K562 (cell line): ENCODE data around the gene HS3ST2. TPM values are rescaled to one million over a fixed set of nuclear protein-coding genes. Genes with fewer than 3 reads are reported as not detected.

Source experiments
- CAMTA2 ChIP-seq: fragments of 250-450 bp; sonication (Bioruptor Pico); conservative IDR thresholded peaks from 2 replicates; pipeline ENCODE4 v1.5.1; 2022
- HOXB6 ChIP-seq: fragments of 250-450 bp; sonication (Bioruptor Pico); IDR thresholded peaks from 2 replicates; pipeline ENCODE4 v1.5.1; 2022; ENCODE audit warnings: mild to moderate bottlenecking, borderline replicate concordance
- KLF6 ChIP-seq: fragments of 250-450 bp; sonication (Bioruptor Pico); IDR thresholded peaks from 2 replicates; pipeline ENCODE4 v1.4.0; 2020; ENCODE audit warnings: mild to moderate bottlenecking, moderate library complexity, borderline replicate concordance
- NFXL1 ChIP-seq: fragments of 450-650 bp; formaldehyde crosslinking; IDR thresholded peaks from 2 replicates; pipeline ENCODE4 v1.4.0; 2021; ENCODE audit warnings: mild to moderate bottlenecking
- PRMT5 ChIP-seq: sonication (generic); formaldehyde crosslinking; IDR thresholded peaks from 2 replicates; pipeline ENCODE4 v1.5.0; 2020; ENCODE audit warnings: missing genetic modification reagents
- RBM22 ChIP-seq: fragments of 200-400 bp; formaldehyde crosslinking; IDR thresholded peaks from 2 replicates; pipeline ENCODE4 v1.6.1; 2018; ENCODE audit warnings: low read length, low read depth; ENCODE audit not compliant: poor library complexity, severe bottlenecking
- RCOR1 ChIP-seq, 2 experiments: IDR thresholded peaks; 2 replicates each; pipeline ENCODE4 v1.6.1; 2012; ENCODE audit warnings: low read depth in 2 of 2, low read length in 2 of 2, borderline replicate concordance in 1 of 2, improper control_type of control experiment in 1 of 2
- RFX1 ChIP-seq: fragments of 450-650 bp; IDR thresholded peaks from 2 replicates; pipeline ENCODE4 v1.6.1; 2016; ENCODE audit warnings: mild to moderate bottlenecking, moderate library complexity
- STAT5B ChIP-seq: fragments of 250-450 bp; sonication (Bioruptor Pico); IDR thresholded peaks from 2 replicates; pipeline ENCODE4 v1.8.0; 2021; ENCODE audit warnings: mild to moderate bottlenecking, inconsistent platforms
- ZNF197 ChIP-seq: fragments of 200-800 bp; sonication (Bioruptor generic); IDR thresholded peaks from 2 replicates; pipeline ENCODE4 v1.6.1; 2016; ENCODE audit warnings: low read depth, missing genetic modification characterization, missing compliant biosample characterization
- ZNF212 ChIP-seq: fragments of 450-650 bp; formaldehyde crosslinking; IDR thresholded peaks from 2 replicates; pipeline ENCODE4 v1.4.0; 2020; ENCODE audit warnings: mild to moderate bottlenecking
- ZNF551 ChIP-seq: fragments of 250-450 bp; sonication (Bioruptor Pico); IDR thresholded peaks from 2 replicates; pipeline ENCODE4 v1.5.0; 2021; ENCODE audit warnings: mild to moderate bottlenecking, moderate library complexity
- polyA plus RNA-seq, 8 experiments: library from polyadenylated mRNA; depleted of rRNA in 4 of 8; stranded (reverse) in 5 of 8; unstranded in 3 of 8; fragments of >200 nt; fragmentation: Nextera tagmentation in 2 of 8; fragmentation: Illumina TruSeq in 1 of 8; extraction: Ambion mirVana in 2 of 8; extraction: Trizol in 1 of 8; gene quantifications; 2 replicates each; pipeline versions ENCODE4 v1.2.1 to v1.2.3, GENCODE V29; 2011 to 2014; ENCODE audit warnings: inconsistent platforms in 1 of 8, missing spikeins in 1 of 8
- total RNA-seq, 7 experiments: library from RNA; depleted of rRNA in 6 of 7; stranded (reverse); fragments of >200 nt in 6 of 7; fragmentation: Illumina TruSeq in 2 of 7; extraction: Trizol in 2 of 7; gene quantifications; 2 replicates each; pipeline versions ENCODE4 v1.2.1 to v1.2.3, GENCODE V29; 2011 to 2021; ENCODE audit warnings: low replicate concordance in 1 of 7
- TF ChIP-seq, protein P1 (sequence below): fragments of 150-350 bp; conservative IDR thresholded peaks from 2 replicates; pipeline ENCODE4 v1.6.1; 2014; ENCODE audit warnings: low read length
- TF ChIP-seq, protein P2 (sequence below): fragments of 250-450 bp; sonication (Bioruptor Pico); IDR thresholded peaks from 2 replicates; pipeline ENCODE4 v1.8.0; 2022; ENCODE audit warnings: moderate library complexity, mild to moderate bottlenecking, inconsistent platforms
- TF ChIP-seq, protein P3 (sequence below), 2 experiments: IDR thresholded peaks; 2 replicates each; pipeline ENCODE4 v1.6.1; 2012; ENCODE audit warnings: improper control_type of control experiment in 2 of 2, low read depth in 2 of 2, low read length in 2 of 2, borderline replicate concordance in 1 of 2
- TF ChIP-seq, protein P4 (sequence below): fragments of 250-450 bp; sonication (Bioruptor Pico); IDR thresholded peaks from 2 replicates; pipeline ENCODE4 v1.8.0; 2022; ENCODE audit warnings: moderate library complexity, mild to moderate bottlenecking, inconsistent platforms
- TF ChIP-seq, protein P5 (sequence below): fragments of 450-650 bp; formaldehyde crosslinking; conservative IDR thresholded peaks from 2 replicates; pipeline ENCODE4 v1.4.0; 2022; ENCODE audit warnings: mild to moderate bottlenecking, missing genetic modification characterization
- TF ChIP-seq, protein P6 (sequence below): sonication (generic); formaldehyde crosslinking; IDR thresholded peaks from 2 replicates; pipeline ENCODE4 v1.8.0; 2022; ENCODE audit warnings: mild to moderate bottlenecking, missing genetic modification reagents

Gene HS3ST2
- total and polyA plus RNA-seq, 9 of the 15 experiments (the other 6 are each of a cell fraction or from before 2014, with no cell fraction given) = not detected

DNA sequence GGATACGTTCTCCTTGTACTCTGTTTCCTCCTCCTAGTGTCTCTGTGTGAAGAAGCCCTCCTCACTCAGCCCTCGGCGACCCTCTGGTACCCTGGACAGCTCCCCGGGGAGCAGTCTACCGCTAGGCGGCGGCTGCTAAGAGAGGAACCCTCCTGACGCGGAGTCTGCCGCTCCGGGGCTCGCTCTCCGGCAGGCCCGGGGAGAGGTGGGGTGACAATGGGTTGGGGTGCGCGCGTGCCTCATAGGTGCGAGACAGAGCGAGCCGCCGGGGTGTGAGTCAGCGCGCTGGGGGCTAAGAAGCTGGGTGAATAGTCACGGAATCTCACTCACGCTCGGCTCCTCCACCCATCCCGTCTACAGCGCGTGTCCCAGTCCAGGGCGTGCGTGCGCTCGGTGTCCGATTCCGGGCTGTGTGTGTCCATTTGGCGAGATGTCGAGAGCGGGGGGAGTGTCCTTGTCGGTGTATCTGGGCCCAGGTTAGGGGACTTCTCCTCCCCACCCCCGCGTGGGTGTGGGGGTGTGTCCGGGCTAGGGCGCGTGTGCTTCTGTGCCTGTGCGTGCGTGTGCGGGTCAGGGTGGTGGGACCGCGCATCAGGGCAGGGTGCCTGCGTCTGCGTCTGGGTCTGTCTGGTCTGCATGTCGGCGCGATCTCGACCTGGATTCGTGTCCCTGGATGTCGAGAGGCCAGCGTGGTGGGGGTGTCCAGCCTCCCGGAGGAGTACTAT is 577 bp upstream of the HS3ST2 start (continued):
- TF ChIP-seq PRMT5 (CRISPR knock-in tag) (peak; percentile 20; the same call in 1 of the 2 replicates), STAT5B (CRISPR knock-in tag) (no peak), HOXB6 (no peak), RFX1 (no peak), CAMTA2 (CRISPR knock-in tag) (no peak), NFXL1 (CRISPR knock-in tag) (no peak), ZNF212 (CRISPR knock-in tag) (no peak), RCOR1 (IDR thresholded peaks at IDR 0.05; ENCODE audit: borderline replicate concordance in 1 of 2, low read depth in 2 of 2, low read length in 2 of 2) (0 out of 4 replicates have a peak, but pooled peaks of 1 of the 2 experiments have one; percentile 10), KLF6 (no peak), ZNF551 (CRISPR knock-in tag) (no peak), ZNF197 (CRISPR knock-in tag) (no peak), RBM22 (no peak)
- TF ChIP-seq, protein P1, sequence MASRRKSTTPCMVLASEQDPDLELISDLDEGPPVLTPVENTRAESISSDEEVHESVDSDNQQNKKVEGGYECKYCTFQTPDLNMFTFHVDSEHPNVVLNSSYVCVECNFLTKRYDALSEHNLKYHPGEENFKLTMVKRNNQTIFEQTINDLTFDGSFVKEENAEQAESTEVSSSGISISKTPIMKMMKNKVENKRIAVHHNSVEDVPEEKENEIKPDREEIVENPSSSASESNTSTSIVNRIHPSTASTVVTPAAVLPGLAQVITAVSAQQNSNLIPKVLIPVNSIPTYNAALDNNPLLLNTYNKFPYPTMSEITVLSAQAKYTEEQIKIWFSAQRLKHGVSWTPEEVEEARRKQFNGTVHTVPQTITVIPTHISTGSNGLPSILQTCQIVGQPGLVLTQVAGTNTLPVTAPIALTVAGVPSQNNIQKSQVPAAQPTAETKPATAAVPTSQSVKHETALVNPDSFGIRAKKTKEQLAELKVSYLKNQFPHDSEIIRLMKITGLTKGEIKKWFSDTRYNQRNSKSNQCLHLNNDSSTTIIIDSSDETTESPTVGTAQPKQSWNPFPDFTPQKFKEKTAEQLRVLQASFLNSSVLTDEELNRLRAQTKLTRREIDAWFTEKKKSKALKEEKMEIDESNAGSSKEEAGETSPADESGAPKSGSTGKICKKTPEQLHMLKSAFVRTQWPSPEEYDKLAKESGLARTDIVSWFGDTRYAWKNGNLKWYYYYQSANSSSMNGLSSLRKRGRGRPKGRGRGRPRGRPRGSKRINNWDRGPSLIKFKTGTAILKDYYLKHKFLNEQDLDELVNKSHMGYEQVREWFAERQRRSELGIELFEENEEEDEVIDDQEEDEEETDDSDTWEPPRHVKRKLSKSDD = no peak
- TF ChIP-seq, protein P2, sequence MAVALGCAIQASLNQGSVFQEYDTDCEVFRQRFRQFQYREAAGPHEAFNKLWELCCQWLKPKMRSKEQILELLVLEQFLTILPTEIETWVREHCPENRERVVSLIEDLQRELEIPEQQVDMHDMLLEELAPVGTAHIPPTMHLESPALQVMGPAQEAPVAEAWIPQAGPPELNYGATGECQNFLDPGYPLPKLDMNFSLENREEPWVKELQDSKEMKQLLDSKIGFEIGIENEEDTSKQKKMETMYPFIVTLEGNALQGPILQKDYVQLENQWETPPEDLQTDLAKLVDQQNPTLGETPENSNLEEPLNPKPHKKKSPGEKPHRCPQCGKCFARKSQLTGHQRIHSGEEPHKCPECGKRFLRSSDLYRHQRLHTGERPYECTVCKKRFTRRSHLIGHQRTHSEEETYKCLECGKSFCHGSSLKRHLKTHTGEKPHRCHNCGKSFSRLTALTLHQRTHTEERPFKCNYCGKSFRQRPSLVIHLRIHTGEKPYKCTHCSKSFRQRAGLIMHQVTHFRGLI (CRISPR knock-in tag) = no peak
- TF ChIP-seq, protein P3, sequence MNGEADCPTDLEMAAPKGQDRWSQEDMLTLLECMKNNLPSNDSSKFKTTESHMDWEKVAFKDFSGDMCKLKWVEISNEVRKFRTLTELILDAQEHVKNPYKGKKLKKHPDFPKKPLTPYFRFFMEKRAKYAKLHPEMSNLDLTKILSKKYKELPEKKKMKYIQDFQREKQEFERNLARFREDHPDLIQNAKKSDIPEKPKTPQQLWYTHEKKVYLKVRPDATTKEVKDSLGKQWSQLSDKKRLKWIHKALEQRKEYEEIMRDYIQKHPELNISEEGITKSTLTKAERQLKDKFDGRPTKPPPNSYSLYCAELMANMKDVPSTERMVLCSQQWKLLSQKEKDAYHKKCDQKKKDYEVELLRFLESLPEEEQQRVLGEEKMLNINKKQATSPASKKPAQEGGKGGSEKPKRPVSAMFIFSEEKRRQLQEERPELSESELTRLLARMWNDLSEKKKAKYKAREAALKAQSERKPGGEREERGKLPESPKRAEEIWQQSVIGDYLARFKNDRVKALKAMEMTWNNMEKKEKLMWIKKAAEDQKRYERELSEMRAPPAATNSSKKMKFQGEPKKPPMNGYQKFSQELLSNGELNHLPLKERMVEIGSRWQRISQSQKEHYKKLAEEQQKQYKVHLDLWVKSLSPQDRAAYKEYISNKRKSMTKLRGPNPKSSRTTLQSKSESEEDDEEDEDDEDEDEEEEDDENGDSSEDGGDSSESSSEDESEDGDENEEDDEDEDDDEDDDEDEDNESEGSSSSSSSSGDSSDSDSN (IDR thresholded peaks at IDR 0.05; ENCODE audit: borderline replicate concordance in 1 of 2, low read depth in 2 of 2, low read length in 2 of 2) = no peak
- TF ChIP-seq, protein P4, sequence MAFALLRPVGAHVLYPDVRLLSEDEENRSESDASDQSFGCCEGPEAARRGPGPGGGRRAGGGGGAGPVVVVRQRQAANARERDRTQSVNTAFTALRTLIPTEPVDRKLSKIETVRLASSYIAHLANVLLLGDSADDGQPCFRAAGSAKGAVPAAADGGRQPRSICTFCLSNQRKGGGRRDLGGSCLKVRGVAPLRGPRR (CRISPR knock-in tag) = no peak
- TF ChIP-seq, protein P5, sequence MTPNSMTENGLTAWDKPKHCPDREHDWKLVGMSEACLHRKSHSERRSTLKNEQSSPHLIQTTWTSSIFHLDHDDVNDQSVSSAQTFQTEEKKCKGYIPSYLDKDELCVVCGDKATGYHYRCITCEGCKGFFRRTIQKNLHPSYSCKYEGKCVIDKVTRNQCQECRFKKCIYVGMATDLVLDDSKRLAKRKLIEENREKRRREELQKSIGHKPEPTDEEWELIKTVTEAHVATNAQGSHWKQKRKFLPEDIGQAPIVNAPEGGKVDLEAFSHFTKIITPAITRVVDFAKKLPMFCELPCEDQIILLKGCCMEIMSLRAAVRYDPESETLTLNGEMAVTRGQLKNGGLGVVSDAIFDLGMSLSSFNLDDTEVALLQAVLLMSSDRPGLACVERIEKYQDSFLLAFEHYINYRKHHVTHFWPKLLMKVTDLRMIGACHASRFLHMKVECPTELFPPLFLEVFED (CRISPR knock-in tag) = no peak
- TF ChIP-seq, protein P6, sequence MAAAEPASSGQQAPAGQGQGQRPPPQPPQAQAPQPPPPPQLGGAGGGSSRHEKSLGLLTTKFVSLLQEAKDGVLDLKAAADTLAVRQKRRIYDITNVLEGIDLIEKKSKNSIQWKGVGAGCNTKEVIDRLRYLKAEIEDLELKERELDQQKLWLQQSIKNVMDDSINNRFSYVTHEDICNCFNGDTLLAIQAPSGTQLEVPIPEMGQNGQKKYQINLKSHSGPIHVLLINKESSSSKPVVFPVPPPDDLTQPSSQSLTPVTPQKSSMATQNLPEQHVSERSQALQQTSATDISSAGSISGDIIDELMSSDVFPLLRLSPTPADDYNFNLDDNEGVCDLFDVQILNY (CRISPR knock-in tag) = no peak
